Mucosa of stomach (tissue), 1 donor: Measurements from ENCODE around the gene TEDC2.

Source experiments
- H3K27me3 ChIP-seq: one replicate; pipeline ENCODE4 v1.7.0; 2013; ENCODE audit warnings: mild to moderate bottlenecking, low read length; ENCODE audit not compliant: control insufficient read depth, insufficient read depth
- H3K36me3 ChIP-seq: one replicate; pipeline ENCODE4 v1.7.0; 2013; ENCODE audit warnings: low read length; ENCODE audit not compliant: control insufficient read depth, insufficient read depth
- H3K4me1 ChIP-seq: one replicate; pipeline ENCODE4 v1.7.0; 2013; ENCODE audit warnings: mild to moderate bottlenecking, low read length; ENCODE audit not compliant: control insufficient read depth, insufficient read depth
- H3K4me3 ChIP-seq: one replicate; pipeline ENCODE4 v1.7.0; 2013; ENCODE audit warnings: low read length
- H3K9ac ChIP-seq: one replicate; pipeline ENCODE4 v1.7.0; 2013; ENCODE audit warnings: mild to moderate bottlenecking, low read length, moderate library complexity
- H3K9me3 ChIP-seq: one replicate; pipeline ENCODE4 v1.7.0; 2013; ENCODE audit warnings: mild to moderate bottlenecking, low read length, moderate library complexity; ENCODE audit not compliant: control insufficient read depth
- donor health status: Pancreatic carcinoma.

Gene TEDC2, protein sequence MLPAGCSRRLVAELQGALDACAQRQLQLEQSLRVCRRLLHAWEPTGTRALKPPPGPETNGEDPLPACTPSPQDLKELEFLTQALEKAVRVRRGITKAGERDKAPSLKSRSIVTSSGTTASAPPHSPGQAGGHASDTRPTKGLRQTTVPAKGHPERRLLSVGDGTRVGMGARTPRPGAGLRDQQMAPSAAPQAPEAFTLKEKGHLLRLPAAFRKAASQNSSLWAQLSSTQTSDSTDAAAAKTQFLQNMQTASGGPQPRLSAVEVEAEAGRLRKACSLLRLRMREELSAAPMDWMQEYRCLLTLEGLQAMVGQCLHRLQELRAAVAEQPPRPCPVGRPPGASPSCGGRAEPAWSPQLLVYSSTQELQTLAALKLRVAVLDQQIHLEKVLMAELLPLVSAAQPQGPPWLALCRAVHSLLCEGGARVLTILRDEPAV

DNA sequence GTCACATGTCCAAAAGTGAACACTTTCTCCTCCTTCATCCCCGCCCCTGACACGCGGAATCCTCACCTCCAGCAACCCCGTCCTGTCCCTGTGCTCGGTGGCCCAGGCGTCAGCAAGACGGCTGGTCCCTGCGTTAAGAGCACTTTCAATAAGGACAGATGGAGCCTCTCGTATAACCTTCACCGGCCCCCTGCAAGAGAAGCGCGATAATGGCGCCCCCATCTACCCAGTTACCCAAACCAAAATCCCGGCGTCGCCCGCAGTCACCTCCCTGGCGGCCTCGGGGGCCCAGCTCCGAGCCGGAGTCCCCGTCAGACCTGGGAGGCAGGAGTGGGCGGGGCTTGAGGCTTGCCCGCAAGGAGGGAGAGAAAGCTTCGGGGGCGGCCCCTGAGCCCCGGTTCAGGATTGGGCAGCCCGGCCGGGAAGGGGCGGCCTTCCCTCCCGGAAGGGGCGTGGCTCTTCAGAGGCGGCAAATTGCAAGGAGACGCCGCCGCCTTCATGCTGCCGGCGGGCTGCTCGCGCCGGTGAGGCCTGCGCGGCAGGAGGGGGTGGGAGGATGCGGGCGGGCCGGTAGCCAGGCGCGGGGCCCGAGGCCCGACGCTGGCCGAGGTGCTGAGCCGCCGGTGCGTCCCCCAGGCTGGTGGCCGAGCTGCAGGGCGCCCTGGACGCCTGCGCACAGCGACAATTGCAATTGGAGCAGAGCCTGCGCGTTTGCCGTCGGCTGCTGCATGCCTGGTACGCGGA, at the start of gene TEDC2:
TSS of gene TEDC2 (plus strand) at position 463 of the 744 bp plus-strand sequence. CDS start at position 499, 36 bp downstream.
- Histone ChIP-seq H3K36me3 (no peaks in the 10 kb centered on the region), H3K9me3 (no peaks in the 10 kb centered on the region), H3K4me3 (peak within 1 kb of the TSS; percentile 15), H3K9ac (peak within 1 kb of the TSS; percentile 66), H3K4me1 (peaks cover 13% of the 10 kb centered on the region), H3K27me3 (no peaks in the 10 kb centered on the region)

DNA sequence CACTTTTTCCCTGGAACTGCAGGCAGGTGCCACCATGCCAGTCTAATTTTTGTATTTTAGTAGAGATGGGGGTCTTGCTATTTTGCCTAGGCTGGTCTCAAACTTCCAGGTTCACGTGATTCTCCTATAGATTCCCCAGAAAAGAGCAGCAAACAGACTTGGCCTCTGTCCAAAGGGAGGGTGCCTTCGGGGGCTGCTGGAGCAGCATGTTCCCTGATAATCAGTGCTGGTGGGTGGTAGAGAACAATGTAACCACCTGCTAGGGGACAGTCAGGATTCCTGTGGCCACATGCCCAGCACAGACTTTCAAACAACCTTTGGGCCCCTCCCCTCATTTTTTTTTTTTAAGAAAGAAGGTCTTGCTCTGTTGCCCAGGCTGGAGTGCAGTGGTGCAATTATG, 44.8 kb upstream of the TEDC2 start:
- no peaks in the 10 kb centered on the region for H3K4me1 ChIP-seq
- H3K9ac ChIP-seq: no peak overlapping the region
- no peaks in the 10 kb centered on the region for H3K36me3 ChIP-seq
- peaks cover 4% of the 10 kb centered on the region for H3K27me3 ChIP-seq
- no peaks in the 10 kb centered on the region for H3K9me3 ChIP-seq
- no peak overlapping the region for H3K4me3 ChIP-seq

DNA sequence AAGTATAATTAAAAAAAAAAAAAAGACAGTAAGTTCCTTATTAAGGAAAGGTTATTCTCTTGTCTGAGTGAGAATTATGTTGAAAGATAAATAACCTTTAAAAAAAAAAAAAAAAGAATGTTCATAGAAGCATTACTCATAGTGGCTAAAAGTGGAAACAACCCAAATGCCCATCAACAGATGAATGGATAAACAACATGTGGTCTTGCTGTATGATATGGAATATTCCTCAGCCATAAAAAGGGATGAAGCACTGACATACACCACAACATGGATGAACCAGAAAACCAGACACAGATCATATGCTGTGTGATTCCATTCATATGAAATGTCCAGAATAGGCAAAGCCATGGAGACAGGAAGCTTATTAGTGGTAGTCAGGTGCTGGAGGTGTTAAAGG, 39.9 kb upstream of the TEDC2 start:
- Histone ChIP-seq H3K9me3 (no peaks in the 10 kb centered on the region), H3K4me3 (no peak overlapping the region), H3K9ac (no peak overlapping the region), H3K27me3 (peaks cover 3% of the 10 kb centered on the region), H3K36me3 (no peaks in the 10 kb centered on the region), H3K4me1 (no peaks in the 10 kb centered on the region)

DNA sequence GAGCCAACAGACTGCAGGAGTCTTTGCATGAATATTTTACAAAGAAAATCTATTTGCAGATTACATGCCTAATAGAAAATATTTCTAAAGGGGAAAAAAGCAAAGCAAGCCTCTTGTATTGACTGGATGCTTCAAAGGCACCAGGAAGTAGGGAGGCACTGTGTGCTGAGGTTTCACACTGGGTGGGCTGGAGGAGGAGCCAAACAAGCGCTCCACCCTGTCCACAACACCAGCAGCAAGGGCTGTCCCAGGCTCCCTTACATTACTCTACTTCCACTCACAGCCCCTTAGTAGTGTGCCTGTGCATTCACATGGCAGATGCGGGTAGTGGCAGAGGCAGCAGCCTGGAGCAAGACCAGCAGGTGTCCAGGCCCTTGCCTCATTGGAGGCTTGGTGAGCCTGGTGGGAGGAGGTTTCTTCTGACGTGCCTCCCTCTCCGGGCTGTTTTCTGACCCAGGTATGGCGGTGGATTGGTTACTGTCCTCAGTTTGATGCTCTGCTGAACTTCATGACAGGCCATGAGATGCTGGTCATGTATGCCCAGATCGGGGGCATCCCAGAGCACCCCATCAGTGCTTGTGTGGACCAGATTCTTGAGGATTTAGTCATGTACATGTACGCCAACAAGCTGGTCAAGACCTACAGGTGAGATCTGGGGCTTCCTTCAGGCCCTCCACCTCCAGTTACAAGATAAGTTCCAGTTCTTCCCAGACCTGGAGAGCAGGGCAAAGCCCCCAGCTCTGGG, 37.6 kb upstream of the TEDC2 start:
- Histone ChIP-seq H3K9me3 (no peaks in the 10 kb centered on the region), H3K4me1 (no peaks in the 10 kb centered on the region), H3K9ac (no peak overlapping the region), H3K36me3 (no peaks in the 10 kb centered on the region), H3K4me3 (no peak overlapping the region), H3K27me3 (no peaks in the 10 kb centered on the region)

DNA sequence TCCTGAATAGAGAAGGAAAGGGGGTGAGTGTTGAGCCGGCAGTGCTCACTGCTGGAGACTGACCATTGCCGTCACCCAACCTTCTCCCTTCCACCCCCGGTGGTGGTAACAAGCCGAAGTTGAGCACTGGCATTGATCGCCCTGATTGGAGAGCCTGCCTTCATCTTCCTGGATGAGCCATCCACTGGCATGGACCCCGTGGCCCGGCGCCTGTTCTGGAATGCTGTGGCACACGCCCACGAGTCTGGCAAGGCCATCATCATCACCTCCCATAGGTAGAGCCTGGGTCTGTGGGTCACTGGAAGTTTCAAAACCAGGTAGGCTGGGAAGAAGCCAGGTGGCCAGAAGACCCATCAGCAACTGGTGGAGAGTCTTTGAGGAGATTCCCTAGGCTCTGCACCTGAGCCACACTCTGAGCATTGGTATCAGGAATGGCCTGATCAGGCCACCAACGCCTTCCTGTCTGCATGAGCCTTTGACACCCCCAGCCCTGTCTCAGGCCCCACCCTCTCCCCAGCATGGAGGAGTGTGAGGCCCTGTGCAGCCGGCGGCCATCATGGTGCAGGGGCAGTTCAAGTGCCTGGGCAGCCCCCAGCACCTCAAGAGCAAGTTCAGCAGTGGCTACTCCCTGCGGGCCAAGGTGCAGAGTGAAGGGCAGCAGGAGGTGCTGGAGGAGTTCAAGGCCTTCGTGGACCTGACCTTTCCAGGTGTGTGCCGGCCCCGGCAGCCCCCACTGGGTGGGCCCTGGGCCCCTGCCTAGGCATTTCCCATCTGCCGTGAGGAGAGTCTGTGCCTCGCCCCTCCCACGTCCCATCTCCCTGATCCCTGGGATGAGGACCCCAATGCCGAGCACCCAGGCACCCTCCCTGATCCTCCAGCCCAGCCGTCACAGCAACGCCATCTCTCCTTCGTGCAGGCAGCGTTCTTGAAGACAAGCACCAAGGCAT, 35.6 kb upstream of the TEDC2 start:
- H3K36me3 ChIP-seq: no peaks in the 10 kb centered on the region

DNA sequence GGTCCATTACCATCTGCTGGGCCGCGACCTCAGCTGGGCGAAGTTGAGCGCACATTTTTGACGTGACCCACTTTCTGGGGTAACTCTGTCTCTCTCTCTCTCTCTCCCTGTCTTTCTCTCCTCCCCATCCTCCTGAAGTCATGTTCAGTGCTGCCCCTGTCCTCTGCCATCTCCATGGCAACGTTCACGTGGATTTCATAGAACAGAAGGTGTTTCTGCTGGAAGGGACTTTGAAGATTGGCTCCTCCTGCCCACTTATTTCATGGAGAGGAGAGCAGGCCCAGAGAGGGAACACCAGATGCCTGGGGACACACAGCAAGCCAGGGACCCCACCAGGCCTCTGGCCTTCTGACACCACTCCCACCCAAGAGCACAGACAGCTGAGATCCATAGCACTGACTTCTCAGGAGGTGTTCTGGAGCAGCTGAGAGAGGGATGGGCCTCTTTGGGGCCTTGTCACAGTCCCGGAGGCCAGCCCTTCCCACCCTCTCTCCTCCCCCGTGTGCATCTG, 34.8 kb upstream of the TEDC2 start:
- H3K4me3 ChIP-seq: no peak overlapping the region

More for the DNA sequence above, 35.6 kb upstream of the TEDC2 start:
- no peak overlapping the region for H3K4me3 ChIP-seq
- no peaks in the 10 kb centered on the region for H3K27me3 ChIP-seq
- peaks cover 11% of the 10 kb centered on the region for H3K4me1 ChIP-seq
- no peaks in the 10 kb centered on the region for H3K9me3 ChIP-seq
- H3K9ac ChIP-seq: no peak overlapping the region

DNA sequence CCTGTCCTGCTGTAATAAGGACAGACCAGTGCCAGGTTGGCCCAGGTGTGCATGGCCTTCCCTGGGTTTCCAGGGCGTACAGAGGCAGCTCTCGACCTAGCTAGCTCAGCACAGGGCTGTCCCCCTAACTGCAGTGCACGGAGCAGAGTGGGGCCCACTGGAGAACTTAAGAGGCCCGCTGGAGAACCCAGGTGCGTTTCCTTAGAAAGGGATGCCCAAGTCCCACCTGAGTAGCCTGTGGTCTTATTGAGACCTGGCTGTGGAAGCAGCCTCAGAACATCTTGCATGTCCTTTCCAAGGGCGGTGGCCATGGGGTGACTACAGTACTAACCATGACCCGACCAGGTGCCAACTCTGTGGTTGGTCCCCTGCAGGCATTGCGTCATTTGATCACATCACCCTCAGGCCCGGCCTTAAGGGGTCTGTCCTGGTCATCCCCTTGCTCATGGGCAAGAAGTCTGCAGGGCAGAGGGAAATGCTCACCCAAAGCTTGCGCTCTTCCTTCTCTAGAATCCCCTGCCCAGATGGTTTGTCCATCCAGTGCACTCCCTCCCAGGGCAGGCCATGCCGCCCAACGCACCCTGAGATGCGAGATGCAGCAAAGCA, 34.0 kb upstream of the TEDC2 start:
- Histone ChIP-seq H3K4me1 (peaks cover 19% of the 10 kb centered on the region), H3K27me3 (no peaks in the 10 kb centered on the region), H3K9me3 (no peaks in the 10 kb centered on the region), H3K9ac (no peak overlapping the region), H3K36me3 (no peaks in the 10 kb centered on the region), H3K4me3 (no peak overlapping the region)

More for the DNA sequence above, 34.8 kb upstream of the TEDC2 start:
- H3K27me3 ChIP-seq: no peaks in the 10 kb centered on the region
- peaks cover 14% of the 10 kb centered on the region for H3K4me1 ChIP-seq
- no peak overlapping the region for H3K9ac ChIP-seq
- no peaks in the 10 kb centered on the region for H3K9me3 ChIP-seq
- no peaks in the 10 kb centered on the region for H3K36me3 ChIP-seq

DNA sequence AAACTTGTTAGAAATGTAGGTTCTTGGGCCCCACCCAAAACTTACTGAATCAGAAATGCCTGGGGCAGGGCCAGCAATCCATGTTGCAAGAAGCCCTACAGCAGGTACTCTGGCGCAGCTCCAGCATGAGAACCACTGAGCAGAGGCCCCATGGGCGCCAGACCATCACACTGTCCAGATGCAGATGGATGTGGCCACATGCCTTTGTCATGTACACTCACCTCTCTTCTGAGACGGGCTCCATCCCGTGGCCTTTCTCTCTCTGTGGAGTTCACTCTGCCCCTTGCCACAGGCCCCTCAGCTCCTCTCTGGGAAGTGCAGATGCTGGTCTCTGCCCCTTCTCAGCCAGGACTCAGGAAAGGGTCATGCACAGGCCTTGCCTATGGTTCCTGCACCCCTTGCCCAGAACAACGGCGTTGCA, 33.0 kb upstream of the TEDC2 start:
- H3K27me3 ChIP-seq: no peaks in the 10 kb centered on the region
- no peak overlapping the region for H3K4me3 ChIP-seq
- no peak overlapping the region for H3K9ac ChIP-seq
- peaks cover 19% of the 10 kb centered on the region for H3K4me1 ChIP-seq
- no peaks in the 10 kb centered on the region for H3K36me3 ChIP-seq
- no peaks in the 10 kb centered on the region for H3K9me3 ChIP-seq

DNA sequence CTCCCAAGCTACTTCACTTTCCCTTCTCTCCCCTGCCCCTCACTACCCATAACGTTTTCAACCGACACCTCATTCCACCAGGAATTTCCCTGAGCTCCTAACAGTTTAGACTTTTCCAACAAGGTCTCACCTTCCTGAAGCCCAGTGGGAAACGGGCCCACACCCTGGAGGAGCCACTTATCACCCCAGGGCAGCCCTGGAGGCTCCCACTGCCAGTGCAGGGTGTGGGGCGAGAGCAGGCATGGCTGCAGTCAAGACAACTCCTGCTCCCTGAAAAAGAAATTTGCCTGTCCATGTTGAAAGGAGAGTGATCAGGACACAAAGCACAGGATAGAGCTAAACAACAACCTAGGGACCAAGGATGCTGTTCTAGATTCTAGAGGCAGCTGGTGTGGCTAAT, 32.4 kb upstream of the TEDC2 start:
- Histone ChIP-seq H3K9ac (no peak overlapping the region), H3K36me3 (no peaks in the 10 kb centered on the region), H3K4me1 (peaks cover 19% of the 10 kb centered on the region), H3K4me3 (no peak overlapping the region), H3K27me3 (no peaks in the 10 kb centered on the region), H3K9me3 (no peaks in the 10 kb centered on the region)

DNA sequence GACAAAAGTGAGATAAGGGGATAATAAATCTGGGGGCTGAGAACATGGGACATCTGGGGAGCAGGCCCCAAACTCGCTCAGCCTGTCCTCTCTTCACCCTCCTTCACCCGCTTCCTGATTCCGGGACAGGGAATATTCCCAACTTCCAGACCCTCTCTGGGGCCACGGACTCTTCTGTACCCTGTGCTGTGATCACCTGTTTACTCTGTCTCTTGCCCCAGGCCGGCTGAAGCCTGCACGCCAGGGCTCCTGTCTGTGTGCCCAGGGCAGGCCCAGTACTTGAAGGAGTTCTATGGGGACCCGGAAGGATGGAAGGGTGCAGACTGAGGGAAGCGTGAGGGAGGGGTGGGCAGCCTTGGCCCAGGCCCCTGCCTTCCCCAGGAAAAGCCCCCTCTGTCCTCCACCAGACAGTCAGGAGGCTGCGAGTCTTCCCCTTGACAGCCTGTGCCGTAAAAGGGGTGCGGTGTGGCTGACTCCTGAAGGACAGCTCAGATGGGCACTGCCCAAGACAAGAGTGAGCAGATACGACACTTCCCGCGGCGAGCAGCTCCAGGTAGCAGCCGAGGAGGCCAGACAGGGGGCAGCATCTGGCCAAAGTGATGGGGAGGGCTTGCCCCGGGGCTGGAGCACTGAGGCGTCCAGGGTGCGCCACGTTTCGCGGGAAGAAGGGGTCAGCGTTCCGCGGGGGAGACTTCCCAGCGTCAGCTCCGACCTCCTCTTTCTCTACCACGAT, 31.7 kb upstream of the TEDC2 start:
- H3K36me3 ChIP-seq: no peaks in the 10 kb centered on the region
- peak overlapping the region; percentile 63 for H3K4me3 ChIP-seq
- H3K9me3 ChIP-seq: no peaks in the 10 kb centered on the region
- H3K4me1 ChIP-seq: peaks cover 19% of the 10 kb centered on the region
- peak overlapping the region; percentile 72 for H3K9ac ChIP-seq
- H3K27me3 ChIP-seq: no peaks in the 10 kb centered on the region
